HG03045 (cell line): ENCODE data around the gene KCTD17.

Experiments
- ATAC-seq: cut with Tn5 transposase; IDR thresholded peaks from one replicate; pipeline ENCODE4 v1.9.1; 2021; ENCODE audit warnings: mild to moderate bottlenecking, moderate library complexity; ENCODE audit not compliant: unreplicated experiment

Gene KCTD17

DNA sequence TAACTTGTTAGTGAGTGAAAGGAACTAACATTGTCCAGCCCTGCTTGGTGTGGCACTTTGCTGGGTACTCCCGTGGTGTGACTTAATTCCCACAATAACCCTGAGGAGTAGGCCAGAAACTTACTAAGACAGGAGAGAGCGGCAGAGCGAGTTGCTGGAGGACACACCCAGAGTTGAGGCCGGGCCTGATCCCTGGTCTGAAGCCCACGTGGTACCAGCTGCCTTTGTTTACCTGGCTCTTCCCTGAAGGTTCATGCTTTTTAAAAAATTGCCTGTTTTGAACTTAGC, 31.4 kb upstream of the KCTD17 start:
- no peak for ATAC-seq

GRCh38 chr22:37021041-37021440, 30.5 kb upstream of the KCTD17 start:
- ATAC-seq, result no peak

DNA sequence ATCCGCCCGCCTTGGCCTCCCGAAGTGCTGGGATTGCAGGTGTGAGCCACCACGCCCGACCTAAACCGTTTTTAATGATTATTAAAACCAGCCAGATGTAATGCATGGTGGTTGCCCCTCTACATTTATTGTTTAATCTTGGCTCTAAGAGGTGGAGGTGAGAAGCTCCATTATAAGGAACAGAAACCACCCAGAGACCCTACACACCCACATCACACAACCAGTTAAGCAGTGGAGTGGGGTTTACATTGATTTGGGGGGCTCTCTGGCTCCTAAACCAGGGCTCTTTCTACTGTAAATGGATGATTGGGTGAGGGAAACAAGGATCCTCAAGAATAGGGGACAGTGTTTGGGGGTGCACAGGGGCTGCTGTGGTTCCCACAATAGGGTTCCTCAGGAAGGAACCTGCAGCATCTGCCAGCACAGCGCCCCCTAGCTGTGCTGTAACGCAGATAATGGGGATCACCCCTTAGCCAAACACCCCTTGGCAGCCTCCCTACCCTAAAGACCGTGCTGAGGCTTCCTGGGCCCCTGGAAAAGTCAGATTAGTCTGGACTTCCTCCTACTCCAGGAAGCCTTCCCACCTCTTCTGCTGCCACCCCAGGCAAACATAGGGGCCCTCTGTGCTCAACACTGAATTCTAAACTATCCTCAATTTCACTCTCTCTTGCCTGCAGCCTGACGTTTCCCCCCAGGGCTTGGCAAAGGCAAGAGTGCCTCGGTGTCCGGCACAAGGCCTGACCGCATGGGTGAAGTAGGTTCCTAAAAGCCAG, 29.6 kb upstream of the KCTD17 start:
- no peak for ATAC-seq

GRCh38 chr22:37022483-37023337, 28.8 kb upstream of the KCTD17 start:
- no peak for ATAC-seq

DNA sequence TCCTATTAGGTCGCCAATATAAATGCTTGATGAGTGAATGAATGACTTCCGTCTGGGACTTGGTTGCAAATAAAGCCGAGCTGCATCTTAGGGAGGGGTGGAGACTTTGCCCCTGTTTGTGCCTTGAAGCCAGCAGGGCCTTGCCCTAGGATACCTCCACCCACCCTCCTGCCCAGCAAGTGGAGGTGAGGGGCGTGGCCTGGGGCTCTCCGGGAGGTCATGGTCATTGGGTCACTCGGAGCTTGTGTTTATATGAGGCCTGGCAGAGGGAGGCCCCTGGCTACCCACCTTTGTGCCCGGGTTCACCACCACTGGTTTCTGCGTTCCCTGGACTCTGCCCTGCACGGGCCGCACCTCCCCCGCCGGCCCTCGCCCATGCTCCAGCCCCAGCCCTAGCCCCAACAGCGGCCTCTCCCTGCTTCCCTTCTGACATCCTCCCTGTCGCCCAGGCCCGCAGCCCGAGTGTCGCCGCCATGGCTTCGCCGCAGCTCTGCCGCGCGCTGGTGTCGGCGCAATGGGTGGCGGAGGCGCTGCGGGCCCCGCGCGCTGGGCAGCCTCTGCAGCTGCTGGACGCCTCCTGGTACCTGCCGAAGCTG, 27.7 kb upstream of the KCTD17 start:
- no peak for ATAC-seq

DNA sequence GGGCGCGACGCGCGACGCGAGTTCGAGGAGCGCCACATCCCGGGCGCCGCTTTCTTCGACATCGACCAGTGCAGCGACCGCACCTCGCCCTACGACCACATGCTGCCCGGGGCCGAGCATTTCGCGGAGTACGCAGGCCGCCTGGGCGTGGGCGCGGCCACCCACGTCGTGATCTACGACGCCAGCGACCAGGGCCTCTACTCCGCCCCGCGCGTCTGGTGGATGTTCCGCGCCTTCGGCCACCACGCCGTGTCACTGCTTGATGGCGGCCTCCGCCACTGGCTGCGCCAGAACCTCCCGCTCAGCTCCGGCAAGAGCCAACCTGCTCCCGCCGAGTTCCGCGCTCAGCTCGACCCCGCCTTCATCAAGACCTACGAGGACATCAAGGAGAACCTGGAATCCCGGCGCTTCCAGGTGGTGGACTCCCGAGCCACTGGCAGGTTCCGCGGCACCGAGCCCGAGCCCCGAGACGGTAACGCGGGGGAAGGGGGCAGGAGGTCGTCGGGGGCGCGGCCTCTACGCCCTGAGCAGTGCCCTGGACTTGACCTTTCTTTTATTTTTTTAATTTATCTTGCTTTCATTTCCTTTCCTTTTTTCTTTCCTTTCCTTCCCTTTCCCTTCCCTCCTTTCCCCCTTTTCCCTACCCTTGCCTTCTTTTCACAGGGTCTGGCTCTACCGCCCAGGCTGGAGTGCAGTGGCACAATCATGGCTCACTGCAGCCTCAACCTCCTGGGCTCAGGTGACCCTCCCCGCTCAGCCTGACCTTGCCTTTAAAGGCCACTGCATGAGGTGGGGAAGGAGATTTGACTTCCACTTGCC, 27.0 kb upstream of the KCTD17 start:
- ATAC-seq, result no peak

DNA sequence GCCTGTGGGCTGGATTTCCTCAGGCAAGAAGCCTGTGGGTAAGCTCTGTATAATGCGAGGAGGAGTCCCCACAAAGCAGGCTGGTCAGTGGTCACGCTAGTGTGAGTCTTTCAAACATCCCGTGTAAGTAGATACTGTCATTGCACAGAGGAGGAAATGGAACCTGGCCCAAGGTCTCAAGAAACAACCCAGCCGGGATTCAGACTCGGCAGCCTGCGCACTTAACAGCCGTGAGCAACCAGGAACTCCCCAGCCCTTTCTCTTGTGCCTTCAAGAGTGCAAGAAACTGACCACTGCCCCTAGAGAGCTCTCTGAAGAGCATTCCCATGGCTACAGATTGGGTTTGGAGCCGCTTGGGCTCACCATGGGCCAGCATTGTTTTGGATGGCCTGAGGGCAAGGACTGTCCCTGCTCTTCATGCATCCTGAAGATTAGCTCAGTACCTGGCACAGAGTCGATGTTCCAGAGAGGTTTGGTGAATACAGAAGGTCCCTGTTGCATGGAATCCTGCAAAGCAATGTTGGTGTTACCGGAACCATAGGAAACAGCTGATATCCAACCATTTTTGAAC, 26.0 kb upstream of the KCTD17 start:
- no peak for ATAC-seq

DNA sequence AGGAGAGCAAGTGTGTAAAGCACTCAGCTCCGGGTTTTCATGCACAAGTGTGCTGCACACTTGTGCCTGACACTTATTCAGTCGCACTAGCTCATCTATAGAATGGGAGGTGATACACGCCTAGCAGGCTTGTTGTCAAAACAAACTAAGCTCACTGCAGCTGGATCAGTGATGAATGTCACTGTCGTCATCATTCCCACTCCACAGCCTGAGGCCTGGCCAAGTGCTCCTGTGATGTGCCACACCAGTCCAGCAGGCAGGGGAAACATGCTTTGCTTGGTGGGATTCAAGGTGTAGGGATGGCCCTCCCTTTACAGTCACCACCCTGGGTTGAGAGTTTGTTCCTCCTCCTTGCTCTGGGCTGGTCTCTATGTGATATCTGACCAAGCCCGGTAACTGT, 25.2 kb upstream of the KCTD17 start:
- ATAC-seq, result no peak

DNA sequence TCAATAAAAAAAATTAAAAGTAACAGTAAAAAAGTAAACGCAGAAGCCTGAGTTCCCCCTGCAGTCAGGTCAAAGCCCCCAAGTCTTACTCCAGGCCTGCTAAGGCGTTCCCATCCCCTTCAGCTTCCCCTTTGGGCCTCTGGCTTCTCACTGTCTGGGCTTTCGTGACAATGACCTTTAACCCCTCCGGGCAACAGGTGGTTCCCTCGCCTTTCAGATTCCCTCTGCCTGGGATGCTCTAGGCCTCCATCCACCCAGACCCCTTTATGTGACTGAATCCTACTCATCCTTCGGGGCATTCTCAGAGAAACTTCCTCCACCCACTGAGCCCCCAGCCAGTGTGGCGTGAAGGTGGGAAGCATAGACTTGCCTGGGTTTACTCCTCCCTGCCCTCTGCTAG, 24.0 kb upstream of the KCTD17 start:
- ATAC-seq, result no peak

DNA sequence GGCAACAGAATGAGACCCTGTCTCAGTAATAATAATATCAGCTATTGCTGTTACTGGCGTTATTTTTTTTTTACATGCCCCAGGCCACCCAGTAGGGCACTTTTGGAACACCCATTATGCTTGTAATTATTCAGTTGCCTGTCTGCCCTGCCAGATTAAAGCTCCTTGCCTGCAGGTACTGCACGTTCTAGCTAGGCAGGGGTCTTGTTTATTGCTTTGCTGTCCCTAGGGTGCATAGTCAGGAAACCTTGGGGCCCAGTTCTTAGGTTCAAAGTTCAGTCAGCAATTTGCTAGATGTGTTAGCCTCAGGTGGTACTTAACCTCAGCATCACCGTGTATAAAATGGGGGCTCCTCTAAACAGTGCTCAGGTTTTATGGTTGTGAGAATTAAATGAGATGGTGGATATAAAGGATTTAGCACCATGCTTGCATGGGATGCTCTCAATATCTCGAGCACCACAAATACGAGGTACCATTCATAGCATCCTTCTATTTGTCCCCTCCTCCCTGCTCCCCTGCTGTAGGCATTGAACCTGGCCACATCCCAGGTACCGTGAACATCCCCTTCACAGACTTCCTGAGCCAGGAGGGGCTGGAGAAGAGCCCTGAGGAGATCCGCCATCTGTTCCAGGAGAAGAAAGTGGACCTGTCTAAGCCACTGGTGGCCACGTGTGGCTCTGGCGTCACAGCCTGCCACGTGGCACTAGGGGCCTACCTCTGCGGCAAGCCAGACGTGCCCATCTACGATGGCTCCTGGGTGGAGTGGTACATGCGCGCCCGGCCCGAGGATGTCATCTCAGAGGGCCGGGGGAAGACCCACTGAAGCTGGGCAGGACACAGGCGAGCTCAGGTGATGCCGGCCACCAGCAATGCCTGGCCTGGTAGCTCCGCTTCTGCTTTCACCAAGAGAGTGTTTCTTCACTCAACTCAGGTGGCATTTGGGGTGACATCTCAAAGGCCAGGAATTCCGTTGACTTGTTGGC, 22.6 kb upstream of the KCTD17 start:
- ATAC-seq, result no peak

DNA sequence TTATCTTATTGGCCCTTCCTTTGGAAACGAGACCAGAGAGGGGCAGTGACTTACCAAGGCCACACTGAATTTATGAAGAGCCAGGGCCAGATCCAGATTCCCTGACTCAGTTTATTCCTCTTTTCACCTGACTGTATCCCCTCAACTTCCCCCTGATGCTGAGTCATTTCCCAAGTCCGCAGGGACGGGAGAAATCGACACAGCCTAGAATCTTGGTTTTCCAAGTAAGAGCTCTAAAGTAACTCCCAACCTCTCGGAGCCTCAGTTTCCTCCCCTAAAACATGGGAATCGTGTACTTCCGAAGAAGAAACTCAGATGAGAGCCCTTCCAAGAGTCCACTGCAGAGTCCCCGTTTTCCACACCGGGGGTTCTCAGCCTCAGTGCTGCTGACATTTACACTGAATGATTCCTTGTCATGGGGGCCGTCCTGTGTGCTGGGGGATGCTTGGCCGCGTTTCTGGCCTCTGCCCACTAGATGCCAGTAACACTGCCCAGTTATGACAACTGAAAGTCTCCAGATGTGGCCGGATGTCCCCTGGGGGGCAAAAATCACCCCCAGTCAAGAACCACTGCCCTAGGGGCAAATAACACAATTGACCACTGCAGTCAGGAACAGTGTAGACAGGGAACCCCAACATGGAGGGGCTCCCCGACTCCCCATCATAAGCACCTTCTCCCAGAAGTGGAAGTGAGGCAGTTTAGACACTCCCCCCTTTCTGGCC, 20.8 kb upstream of the KCTD17 start:
- ATAC-seq, result no peak

DNA sequence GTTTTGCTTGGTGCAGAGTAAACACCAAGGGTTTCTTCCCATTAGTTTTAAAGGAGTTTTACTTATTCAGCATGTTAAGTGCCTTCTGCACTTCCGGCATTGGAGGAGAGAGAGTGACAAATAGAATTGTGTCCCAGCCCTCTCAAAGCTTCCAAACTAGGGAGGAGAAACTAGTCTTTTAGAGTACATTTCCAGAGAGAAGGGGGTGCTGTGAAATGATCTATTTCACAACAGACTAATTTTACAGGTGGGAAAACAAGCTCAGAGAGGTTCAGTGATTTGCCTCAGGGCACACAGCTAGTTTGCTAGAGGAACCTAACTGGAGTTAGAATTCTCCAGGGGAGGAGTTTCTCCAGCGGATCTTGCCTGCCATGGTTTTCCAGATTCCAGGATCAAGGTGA, 19.4 kb upstream of the KCTD17 start:
- no peak for ATAC-seq

DNA sequence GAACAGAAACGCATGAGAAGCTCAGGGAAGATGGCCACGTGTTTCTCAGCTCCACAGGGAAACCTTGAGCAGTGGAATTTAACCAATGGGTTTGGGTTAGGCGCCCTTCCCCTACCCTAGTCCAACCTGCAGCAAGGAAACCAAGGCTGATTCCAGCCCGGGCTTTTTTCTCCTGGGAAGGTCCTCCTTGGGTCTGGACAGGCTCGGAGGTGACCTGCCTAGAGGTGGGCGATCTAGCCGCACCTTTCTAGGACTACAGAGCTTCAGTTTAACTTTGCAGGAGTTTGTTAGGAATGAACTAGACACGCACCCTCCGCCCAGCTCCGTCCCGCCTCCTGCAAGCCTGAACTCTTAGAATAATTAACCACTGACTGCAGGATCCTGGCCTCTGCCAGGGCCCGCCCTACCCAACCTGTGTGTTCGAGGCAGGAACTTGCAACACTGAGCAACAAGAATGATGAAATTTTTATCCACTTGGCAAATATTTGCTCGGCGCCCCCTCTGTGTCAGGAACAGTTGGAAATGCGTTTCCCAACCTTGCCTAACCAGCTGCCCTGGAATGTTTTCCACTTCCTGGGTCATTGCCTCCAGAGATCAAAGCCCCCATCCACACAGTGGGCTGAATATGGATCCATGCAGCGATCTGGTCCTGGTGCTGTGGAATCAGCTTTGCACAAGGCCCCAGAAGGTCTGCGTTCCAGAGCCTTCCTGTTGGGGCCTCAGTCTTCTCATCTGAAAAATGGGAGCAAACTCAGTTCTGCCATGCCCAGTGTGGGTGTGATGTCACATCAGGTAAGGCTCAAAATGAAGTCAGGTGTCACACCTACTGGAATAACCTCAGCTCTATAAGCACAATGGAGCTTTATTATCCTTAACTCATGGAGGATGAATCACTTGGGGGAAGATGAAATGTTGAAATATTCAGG, 18.7 kb upstream of the KCTD17 start:
- ATAC-seq, result no peak

- no peak for ATAC-seq
Measured at GRCh38 chr22:37033605-37034430, 17.7 kb upstream of the KCTD17 start.

DNA sequence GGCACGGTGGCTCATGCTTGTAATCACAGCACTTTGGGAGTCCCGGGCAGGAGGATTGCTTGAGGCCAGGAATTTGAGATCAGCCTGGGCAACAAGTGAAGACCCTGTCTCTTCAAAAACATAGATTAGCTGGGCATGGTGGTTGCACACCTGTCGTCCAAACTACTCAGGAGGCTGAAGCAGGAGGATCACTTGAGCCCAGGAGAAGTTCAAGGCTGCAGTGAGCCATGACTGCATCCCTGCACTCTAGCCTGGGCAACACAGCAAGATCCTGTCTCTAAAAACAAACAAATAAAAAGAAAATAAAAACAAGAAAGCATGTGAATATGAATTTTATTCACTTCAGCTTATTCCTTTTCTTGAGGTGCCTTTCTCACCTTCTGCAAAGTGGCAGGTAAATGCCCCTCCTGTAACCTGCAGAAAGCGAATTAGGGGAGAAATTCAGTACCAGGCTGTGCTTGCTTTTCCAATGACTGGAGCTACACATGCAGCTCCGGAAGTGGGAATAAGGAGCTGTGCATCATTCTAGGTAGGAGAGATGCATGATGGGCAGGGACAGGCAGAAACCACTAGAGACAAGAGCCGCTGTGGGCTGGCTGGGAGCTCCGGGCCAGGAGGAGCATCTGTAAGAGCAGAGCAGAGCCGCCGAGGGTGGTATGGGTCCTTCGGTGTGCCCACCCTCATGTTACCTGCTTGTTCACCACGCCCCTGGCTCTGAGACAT, 14.7 kb upstream of the KCTD17 start:
- no peak for ATAC-seq

DNA sequence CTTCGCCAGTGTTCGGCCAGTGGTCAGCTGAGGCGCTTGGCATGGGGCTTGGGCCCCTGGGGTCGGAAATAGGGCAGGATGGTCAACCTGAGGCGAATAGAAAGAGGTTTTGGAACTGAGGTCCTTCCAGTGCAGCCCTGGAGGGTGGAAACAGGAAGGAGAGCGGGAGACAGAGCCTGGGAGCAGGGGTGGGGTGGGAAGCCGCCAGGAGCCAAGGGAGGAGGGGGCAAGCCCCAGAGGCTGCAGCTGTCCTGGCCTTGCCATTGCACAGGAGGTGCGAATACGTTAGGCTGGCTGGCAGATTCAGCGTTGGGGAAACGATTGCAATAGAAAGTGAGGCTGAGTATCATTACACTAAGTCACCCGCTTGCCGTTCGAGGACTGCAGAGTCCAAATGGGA, 13.9 kb upstream of the KCTD17 start:
- ATAC-seq, result no peak

DNA sequence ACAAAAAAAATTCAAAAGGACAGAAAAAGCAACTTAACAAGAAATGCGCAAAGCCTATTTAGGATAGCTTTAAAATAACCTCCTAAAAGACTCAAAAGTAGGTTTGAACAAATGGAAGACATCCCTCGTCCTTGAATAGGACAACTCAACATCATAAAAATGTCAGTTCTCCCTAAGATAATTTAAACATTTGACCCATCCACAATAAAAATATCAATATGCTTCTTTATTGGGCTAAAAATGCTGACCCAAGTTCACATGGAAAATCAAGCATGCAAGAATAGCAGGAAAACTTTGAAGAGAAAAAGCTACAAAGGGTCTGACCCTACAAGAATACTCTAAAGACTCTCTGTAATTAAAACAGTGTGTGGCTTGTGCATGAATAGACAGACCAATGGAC, 12.1 kb upstream of the KCTD17 start:
- ATAC-seq, result no peak
